A549 treated with AZD2906 at 1 μM for 4 hours (cell line): Measurements from ENCODE around the gene PDE7B. TPM values are rescaled to one million over a fixed set of nuclear protein-coding genes. Genes with fewer than 3 reads are reported as not detected.

ENCODE experiments used
- total RNA-seq: library from RNA; stranded (reverse); fragments of 200-300 nt; extraction: Qiagen RNA extraction; gene quantifications from 5 replicates; pipeline ENCODE4 v1.2.3, GENCODE V29; 2022

PDE7B gene
- 0.51 to 0.87 TPM (median 0.66 TPM) in 5 replicates for total RNA-seq

DNA sequence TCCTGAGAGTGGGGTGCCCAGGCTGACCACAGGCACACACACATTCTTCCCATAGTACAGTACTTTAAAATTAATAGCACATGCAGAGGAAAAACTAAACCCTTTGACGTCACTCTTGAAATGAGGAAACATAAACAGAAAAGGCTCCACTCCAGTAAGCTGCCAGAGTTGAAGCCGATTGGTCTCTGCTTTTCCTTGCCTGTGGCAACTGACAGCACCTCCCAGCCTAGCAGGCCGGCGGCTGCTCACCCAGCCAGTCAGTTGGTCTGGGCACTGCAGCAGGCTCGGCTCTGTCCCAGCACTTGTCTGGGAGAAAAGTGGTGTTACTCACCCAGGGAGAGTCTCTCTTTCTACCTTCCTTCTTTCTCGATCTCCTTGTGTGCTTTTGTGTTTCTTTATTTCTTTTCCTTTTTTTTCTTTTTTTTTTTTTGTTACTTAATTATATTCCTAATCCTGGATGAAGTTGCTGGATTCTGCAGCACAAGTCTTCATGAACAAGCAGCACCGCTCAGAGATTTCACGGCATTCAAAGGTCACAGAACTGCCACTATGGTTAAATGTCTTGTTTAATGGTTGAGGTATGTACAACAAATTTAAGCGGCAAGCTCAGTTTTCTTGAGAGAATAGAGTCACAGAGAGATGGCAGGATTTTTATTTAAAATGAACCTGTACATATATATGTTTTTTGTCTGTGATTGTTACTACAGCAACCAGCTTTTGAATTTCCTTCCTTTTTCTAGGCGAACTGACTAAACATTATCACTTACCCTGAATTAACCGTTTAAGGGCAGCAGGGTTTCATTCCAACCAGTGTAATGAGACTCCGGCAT lies at the start of gene PDE7B:
Gene PDE7B, plus strand, starts transcription at position 260 of the 830 bp plus-strand sequence.

